ENCODE measurements around the gene EPB41L4B. TPM values are rescaled to one million over a fixed set of nuclear protein-coding genes. Genes with fewer than 3 reads are reported as not detected.

The EPB41L4B gene
- total and polyA plus RNA-seq, 2 donors (not counting 1 experiment from before 2014, with no cell fraction given): 0.56 to 2.8 TPM

DNA sequence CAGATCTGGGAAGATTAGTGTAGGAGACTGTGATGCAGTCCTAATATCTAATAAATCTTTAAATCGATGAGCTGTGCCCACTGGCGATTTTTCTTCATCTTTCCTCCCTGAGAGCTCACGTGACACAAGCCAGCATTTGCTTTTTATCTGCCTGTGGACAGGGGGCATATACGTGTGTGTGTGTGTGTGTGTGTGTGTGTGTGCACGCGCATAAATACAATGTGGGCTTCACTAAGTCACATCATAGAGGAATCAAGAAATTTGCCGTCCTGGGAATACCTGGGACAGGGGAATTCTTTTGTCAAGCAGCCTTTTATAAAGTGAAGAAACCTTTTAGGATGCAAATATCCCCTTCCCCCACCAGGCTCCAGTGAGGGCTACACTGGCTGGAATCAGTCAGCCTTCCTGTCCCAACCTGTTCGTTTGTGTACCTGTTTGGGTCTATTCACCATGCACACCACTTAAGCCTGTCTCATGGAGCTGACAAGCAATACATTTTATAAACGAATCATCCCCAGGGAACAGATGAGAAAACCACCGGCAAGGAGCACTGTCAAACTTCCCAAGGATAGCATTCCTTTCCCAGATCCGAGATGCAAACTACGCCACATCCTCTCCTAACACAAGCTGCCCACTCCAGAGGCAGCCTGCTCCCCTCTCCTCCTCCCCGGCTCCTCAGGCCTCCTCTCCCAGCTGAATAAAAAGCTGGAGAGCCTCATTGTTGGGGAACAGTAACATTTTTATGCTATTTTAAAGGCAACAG, 2.7 kb downstream of the EPB41L4B start:
- Histone ChIP-seq H3K9me3 (ENCODE audit: control insufficient read depth, insufficient read depth, low read depth, low read length) (no peaks in the 10 kb centered on the region), H3K4me1 (ENCODE audit: control insufficient read depth, extremely low read depth, insufficient read depth, low read length) (no peaks in the 10 kb centered on the region), H3K4me2 (ENCODE audit: extremely low read depth, insufficient read depth, low read length) (no peak overlapping the region), H3K4me3 (replicated peaks in 1 of 4; ENCODE audit: control extremely low read depth in 1 of 4, insufficient read depth in 1 of 4, low read depth in 3 of 4, low read length in 4 of 4) (no peak overlapping the region), H3K27ac (ENCODE audit: insufficient read depth, low read length) (no peak overlapping the region), H2AFZ (ENCODE audit: low read length) (no peak overlapping the region), H3K27me3 (ENCODE audit: control insufficient read depth, insufficient read depth, low read length) (peaks cover 24% of the 10 kb centered on the region), H4K20me1 (ENCODE audit: control insufficient read depth, extremely low read depth, insufficient read depth, low read length) (no peaks in the 10 kb centered on the region), H3K9ac (ENCODE audit: insufficient read depth, low read length) (no peak overlapping the region), H3K79me2 (ENCODE audit: control insufficient read depth, insufficient read depth, low read length) (no peaks in the 10 kb centered on the region), H3K36me3 (ENCODE audit: control insufficient read depth, insufficient read depth, low read length) (no peaks in the 10 kb centered on the region)
- DNase-seq (ENCODE audit: low read depth in 2 of 2): peak in 1 of 2 donors; percentile 21
- TF ChIP-seq EZH2 (IDR thresholded peaks at IDR 0.05; ENCODE audit: low read length, missing control alignments): no peak
- TF ChIP-seq, protein P1, sequence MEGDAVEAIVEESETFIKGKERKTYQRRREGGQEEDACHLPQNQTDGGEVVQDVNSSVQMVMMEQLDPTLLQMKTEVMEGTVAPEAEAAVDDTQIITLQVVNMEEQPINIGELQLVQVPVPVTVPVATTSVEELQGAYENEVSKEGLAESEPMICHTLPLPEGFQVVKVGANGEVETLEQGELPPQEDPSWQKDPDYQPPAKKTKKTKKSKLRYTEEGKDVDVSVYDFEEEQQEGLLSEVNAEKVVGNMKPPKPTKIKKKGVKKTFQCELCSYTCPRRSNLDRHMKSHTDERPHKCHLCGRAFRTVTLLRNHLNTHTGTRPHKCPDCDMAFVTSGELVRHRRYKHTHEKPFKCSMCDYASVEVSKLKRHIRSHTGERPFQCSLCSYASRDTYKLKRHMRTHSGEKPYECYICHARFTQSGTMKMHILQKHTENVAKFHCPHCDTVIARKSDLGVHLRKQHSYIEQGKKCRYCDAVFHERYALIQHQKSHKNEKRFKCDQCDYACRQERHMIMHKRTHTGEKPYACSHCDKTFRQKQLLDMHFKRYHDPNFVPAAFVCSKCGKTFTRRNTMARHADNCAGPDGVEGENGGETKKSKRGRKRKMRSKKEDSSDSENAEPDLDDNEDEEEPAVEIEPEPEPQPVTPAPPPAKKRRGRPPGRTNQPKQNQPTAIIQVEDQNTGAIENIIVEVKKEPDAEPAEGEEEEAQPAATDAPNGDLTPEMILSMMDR (conservative IDR thresholded peaks at IDR 0.05 in 1 of 2, IDR thresholded peaks at IDR 0.05 in 1 of 2; ENCODE audit: low read depth in 1 of 2, low read length in 2 of 2): no peak

DNA sequence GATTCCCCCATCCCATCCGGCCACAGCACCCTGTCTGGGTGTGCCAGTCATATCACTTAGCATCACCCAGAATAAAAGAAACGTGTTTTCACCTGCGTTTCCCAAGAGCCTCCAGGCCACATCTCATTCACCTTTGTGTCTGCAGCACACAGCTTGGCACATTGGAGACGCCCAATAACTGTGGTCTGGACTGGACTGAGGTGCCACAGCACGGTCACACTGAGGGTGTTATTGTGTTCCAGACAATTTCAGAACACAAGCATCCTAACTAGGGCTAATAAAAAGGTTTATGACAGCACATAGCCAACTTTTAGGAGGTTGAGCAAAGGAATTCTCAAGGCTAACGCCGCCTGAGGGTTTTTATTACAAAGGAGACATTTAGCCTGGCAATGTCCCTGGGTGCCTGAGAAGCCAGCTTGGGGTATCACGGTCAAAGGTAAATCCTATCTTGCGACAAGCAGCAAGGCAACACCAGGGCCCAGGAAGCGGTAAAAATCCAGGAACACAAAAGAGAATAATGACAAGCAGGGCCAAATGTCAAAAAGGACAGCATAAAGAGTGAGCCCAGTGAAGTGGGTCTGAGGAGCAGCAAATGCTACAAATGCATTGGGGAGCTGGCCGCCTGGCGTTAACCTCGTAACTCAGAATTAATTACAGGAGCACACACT, 3.4 kb downstream of the EPB41L4B start:
- Histone ChIP-seq H3K4me2 (ENCODE audit: extremely low read depth, insufficient read depth, low read length) (no peak overlapping the region), H3K4me3 (replicated peaks in 1 of 4; ENCODE audit: control extremely low read depth in 1 of 4, insufficient read depth in 1 of 4, low read depth in 3 of 4, low read length in 4 of 4) (no peak overlapping the region), H2AFZ (ENCODE audit: low read length) (no peak overlapping the region), H3K9me3 (ENCODE audit: control insufficient read depth, insufficient read depth, low read depth, low read length) (no peaks in the 10 kb centered on the region), H3K27ac (ENCODE audit: insufficient read depth, low read length) (no peak overlapping the region), H3K9ac (ENCODE audit: insufficient read depth, low read length) (no peak overlapping the region), H3K4me1 (ENCODE audit: control insufficient read depth, extremely low read depth, insufficient read depth, low read length) (no peaks in the 10 kb centered on the region), H3K79me2 (ENCODE audit: control insufficient read depth, insufficient read depth, low read length) (no peaks in the 10 kb centered on the region), H3K36me3 (ENCODE audit: control insufficient read depth, insufficient read depth, low read length) (no peaks in the 10 kb centered on the region), H3K27me3 (ENCODE audit: control insufficient read depth, insufficient read depth, low read length) (peaks cover 24% of the 10 kb centered on the region), H4K20me1 (ENCODE audit: control insufficient read depth, extremely low read depth, insufficient read depth, low read length) (no peaks in the 10 kb centered on the region)
- DNase-seq (ENCODE audit: low read depth in 2 of 2): no peak
- TF ChIP-seq, protein P1 (conservative IDR thresholded peaks at IDR 0.05 in 1 of 2, IDR thresholded peaks at IDR 0.05 in 1 of 2; ENCODE audit: low read depth in 1 of 2, low read length in 2 of 2): no peak
- TF ChIP-seq EZH2 (IDR thresholded peaks at IDR 0.05; ENCODE audit: low read length, missing control alignments): no peak

DNA sequence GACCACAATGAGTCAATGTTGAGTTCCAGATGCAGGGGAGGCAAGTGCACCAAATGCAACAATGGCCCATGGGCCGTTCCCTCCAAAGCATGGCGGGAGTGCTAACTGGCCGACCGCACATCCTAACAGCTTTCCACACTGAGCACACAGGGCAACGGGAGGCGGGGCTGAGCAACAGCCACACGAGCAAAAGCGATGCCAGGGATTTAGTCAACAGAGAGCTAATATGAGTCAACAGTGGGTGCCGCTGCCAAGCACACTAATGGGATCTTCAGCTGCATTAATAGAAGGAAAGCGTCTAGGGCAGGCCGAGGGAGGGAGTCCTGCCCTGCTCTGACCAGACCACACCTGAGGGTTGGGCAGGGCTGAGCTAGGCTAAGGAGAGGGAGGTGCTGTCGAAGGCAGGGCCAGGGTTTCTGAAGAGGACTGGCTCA, 4.6 kb downstream of the EPB41L4B start:
- Histone ChIP-seq H3K36me3 (ENCODE audit: control insufficient read depth, insufficient read depth, low read length) (no peaks in the 10 kb centered on the region), H3K4me2 (ENCODE audit: extremely low read depth, insufficient read depth, low read length) (peak overlapping the region; percentile 51), H2AFZ (ENCODE audit: low read length) (no peak overlapping the region), H3K4me1 (ENCODE audit: control insufficient read depth, extremely low read depth, insufficient read depth, low read length) (no peaks in the 10 kb centered on the region), H3K4me3 (replicated peaks in 1 of 4; ENCODE audit: control extremely low read depth in 1 of 4, insufficient read depth in 1 of 4, low read depth in 3 of 4, low read length in 4 of 4) (no peak overlapping the region), H3K9me3 (ENCODE audit: control insufficient read depth, insufficient read depth, low read depth, low read length) (no peaks in the 10 kb centered on the region), H4K20me1 (ENCODE audit: control insufficient read depth, extremely low read depth, insufficient read depth, low read length) (no peaks in the 10 kb centered on the region), H3K27ac (ENCODE audit: insufficient read depth, low read length) (no peak overlapping the region), H3K9ac (ENCODE audit: insufficient read depth, low read length) (no peak overlapping the region), H3K79me2 (ENCODE audit: control insufficient read depth, insufficient read depth, low read length) (no peaks in the 10 kb centered on the region), H3K27me3 (ENCODE audit: control insufficient read depth, insufficient read depth, low read length) (peaks cover 17% of the 10 kb centered on the region)
- TF ChIP-seq, protein P1 (conservative IDR thresholded peaks at IDR 0.05 in 1 of 2, IDR thresholded peaks at IDR 0.05 in 1 of 2; ENCODE audit: low read depth in 1 of 2, low read length in 2 of 2): no peak
- no peak for TF ChIP-seq EZH2 (IDR thresholded peaks at IDR 0.05; ENCODE audit: low read length, missing control alignments)
- peak; percentile 56 to 88 for DNase-seq (ENCODE audit: low read depth in 2 of 2)
